KMS-11 (cell line): Measurements from ENCODE around the gene PCED1B.

Experiments
- H2AFZ ChIP-seq: fragments of 200-600 bp; sonication (generic); 2 replicates; pipeline ENCODE4 v1.6.1; 2016; ENCODE audit warnings: antibody characterized with exemption, mixed run types, low read depth
- H3K27ac ChIP-seq: fragments of 200-600 bp; sonication (generic); 2 replicates; pipeline ENCODE4 v1.6.1; 2016; ENCODE audit warnings: mild to moderate bottlenecking, mixed run types
- H3K27me3 ChIP-seq: fragments of 200-600 bp; sonication (generic); 2 replicates; pipeline ENCODE4 v1.6.1; 2017; ENCODE audit warnings: mild to moderate bottlenecking, low read depth, mixed run types, moderate library complexity; ENCODE audit not compliant: insufficient read depth
- H3K36me3 ChIP-seq: fragments of 200-600 bp; sonication (generic); 2 replicates; pipeline ENCODE4 v1.6.1; 2017; ENCODE audit warnings: mild to moderate bottlenecking, mixed run types; ENCODE audit not compliant: insufficient read depth
- H3K4me1 ChIP-seq: fragments of 200-600 bp; sonication (generic); 2 replicates; pipeline ENCODE4 v1.6.1; 2016; ENCODE audit warnings: mild to moderate bottlenecking, low read depth, mixed run types; ENCODE audit not compliant: poor library complexity, severe bottlenecking
- H3K4me2 ChIP-seq: fragments of 200-600 bp; sonication (generic); 2 replicates; pipeline ENCODE4 v1.7.0; 2016; ENCODE audit warnings: mild to moderate bottlenecking, mixed run types
- H3K4me3 ChIP-seq: fragments of 200-600 bp; sonication (generic); IDR thresholded peaks from 2 replicates; pipeline ENCODE4 v1.6.1; 2017; ENCODE audit warnings: low read depth, low read length, mixed read lengths; ENCODE audit not compliant: insufficient read depth
- H3K79me2 ChIP-seq: fragments of 200-600 bp; sonication (generic); 2 replicates; pipeline ENCODE4 v1.6.1; 2016; ENCODE audit warnings: low read depth, mixed run types; ENCODE audit not compliant: insufficient read depth
- H3K9ac ChIP-seq: fragments of 200-600 bp; sonication (generic); 2 replicates; pipeline ENCODE4 v1.6.1; 2016; ENCODE audit warnings: mild to moderate bottlenecking, mixed run types
- H4K20me1 ChIP-seq: fragments of 200-600 bp; sonication (generic); 2 replicates; pipeline ENCODE4 v1.6.1; 2016; ENCODE audit warnings: mild to moderate bottlenecking, mixed run types; ENCODE audit not compliant: insufficient read depth
- TF ChIP-seq, protein P1 (sequence below): fragments of 200-600 bp; sonication (generic); conservative IDR thresholded peaks from 2 replicates; pipeline ENCODE4 v1.6.1; 2017; ENCODE audit warnings: low read depth, mild to moderate bottlenecking, antibody characterized with exemption, low read length, moderate library complexity, mixed read lengths

Gene PCED1B

GRCh38 chr12:47088021-47088944 is 8.9 kb downstream of the PCED1B start:
- TF ChIP-seq, protein P1, sequence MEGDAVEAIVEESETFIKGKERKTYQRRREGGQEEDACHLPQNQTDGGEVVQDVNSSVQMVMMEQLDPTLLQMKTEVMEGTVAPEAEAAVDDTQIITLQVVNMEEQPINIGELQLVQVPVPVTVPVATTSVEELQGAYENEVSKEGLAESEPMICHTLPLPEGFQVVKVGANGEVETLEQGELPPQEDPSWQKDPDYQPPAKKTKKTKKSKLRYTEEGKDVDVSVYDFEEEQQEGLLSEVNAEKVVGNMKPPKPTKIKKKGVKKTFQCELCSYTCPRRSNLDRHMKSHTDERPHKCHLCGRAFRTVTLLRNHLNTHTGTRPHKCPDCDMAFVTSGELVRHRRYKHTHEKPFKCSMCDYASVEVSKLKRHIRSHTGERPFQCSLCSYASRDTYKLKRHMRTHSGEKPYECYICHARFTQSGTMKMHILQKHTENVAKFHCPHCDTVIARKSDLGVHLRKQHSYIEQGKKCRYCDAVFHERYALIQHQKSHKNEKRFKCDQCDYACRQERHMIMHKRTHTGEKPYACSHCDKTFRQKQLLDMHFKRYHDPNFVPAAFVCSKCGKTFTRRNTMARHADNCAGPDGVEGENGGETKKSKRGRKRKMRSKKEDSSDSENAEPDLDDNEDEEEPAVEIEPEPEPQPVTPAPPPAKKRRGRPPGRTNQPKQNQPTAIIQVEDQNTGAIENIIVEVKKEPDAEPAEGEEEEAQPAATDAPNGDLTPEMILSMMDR, result no peak
- Histone ChIP-seq H4K20me1 (no peaks in the 10 kb centered on the region), H3K4me1 (no peaks in the 10 kb centered on the region), H3K27ac (no peak overlapping the region), H3K4me2 (no peak overlapping the region), H2AFZ (no peak overlapping the region), H3K36me3 (no peaks in the 10 kb centered on the region), H3K4me3 (no peak overlapping the region), H3K9ac (no peak overlapping the region), H3K79me2 (no peaks in the 10 kb centered on the region), H3K27me3 (no peaks in the 10 kb centered on the region)

- no peak overlapping the region for H3K9ac ChIP-seq
- H3K4me1 ChIP-seq, result no peaks in the 10 kb centered on the region
- TF ChIP-seq, protein P1, result no peak
Observed at GRCh38 chr12:47091009-47091408, 11.6 kb downstream of the PCED1B start.

DNA sequence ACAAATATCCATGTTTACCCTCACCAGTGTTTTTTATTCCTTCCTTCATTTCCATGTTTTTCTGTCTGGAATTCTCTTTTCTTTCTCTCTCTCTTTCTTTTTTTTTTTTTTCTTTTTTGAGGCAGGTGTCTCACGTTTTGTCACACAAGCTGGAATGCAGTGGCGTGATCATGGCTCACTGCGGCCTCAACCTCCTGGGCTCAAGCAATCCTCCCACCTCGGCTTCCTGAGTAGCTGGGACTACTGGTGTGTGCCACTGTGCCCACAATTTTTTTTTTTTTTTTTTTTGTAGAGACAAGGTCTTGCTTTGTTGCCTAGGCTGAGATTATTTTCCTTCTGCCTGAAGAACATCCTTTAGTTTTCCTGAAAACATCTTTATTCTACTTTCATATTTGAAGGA is 15.4 kb downstream of the PCED1B start:
- TF ChIP-seq, protein P1, result no peak
- no peaks in the 10 kb centered on the region for H3K36me3 ChIP-seq
- no peak overlapping the region for H3K4me3 ChIP-seq
- no peaks in the 10 kb centered on the region for H3K79me2 ChIP-seq
- no peaks in the 10 kb centered on the region for H3K4me1 ChIP-seq
- no peaks in the 10 kb centered on the region for H3K27me3 ChIP-seq
- no peak overlapping the region for H3K4me2 ChIP-seq
- H4K20me1 ChIP-seq, result no peaks in the 10 kb centered on the region
- no peak overlapping the region for H2AFZ ChIP-seq
- no peak overlapping the region for H3K27ac ChIP-seq
- H3K9ac ChIP-seq, result no peak overlapping the region

More at GRCh38 chr12:47091009-47091408, 11.6 kb downstream of the PCED1B start:
- H3K79me2 ChIP-seq, result no peaks in the 10 kb centered on the region
- H3K27me3 ChIP-seq, result no peaks in the 10 kb centered on the region
- H3K4me3 ChIP-seq, result no peak overlapping the region
- H4K20me1 ChIP-seq, result no peaks in the 10 kb centered on the region
- H2AFZ ChIP-seq, result no peak overlapping the region
- H3K36me3 ChIP-seq, result no peaks in the 10 kb centered on the region
- H3K4me2 ChIP-seq, result no peak overlapping the region
- no peak overlapping the region for H3K27ac ChIP-seq

GRCh38 chr12:47095446-47096236 is 16.2 kb downstream of the PCED1B start:
- H3K9ac ChIP-seq, result no peak overlapping the region
- H3K36me3 ChIP-seq, result no peaks in the 10 kb centered on the region
- no peaks in the 10 kb centered on the region for H3K4me1 ChIP-seq
- no peak overlapping the region for H3K27ac ChIP-seq
- H3K79me2 ChIP-seq, result no peaks in the 10 kb centered on the region
- no peak overlapping the region for H3K4me2 ChIP-seq
- H3K27me3 ChIP-seq, result no peaks in the 10 kb centered on the region
- TF ChIP-seq, protein P1, result no peak
- H3K4me3 ChIP-seq, result no peak overlapping the region
- no peaks in the 10 kb centered on the region for H4K20me1 ChIP-seq
- no peak overlapping the region for H2AFZ ChIP-seq
